Lung (tissue), 12 donors: ENCODE data around the gene MDK. TPM values are rescaled to one million over a fixed set of nuclear protein-coding genes. Genes with fewer than 3 reads are reported as not detected.

Experiments
- ATAC-seq: fragments of 200-7000 bp; cut with Tn5 transposase; one replicate; pipeline ENCODE4 v1.9.1; 2020; ENCODE audit warnings: moderate number of reproducible peaks; ENCODE audit not compliant: insufficient read depth, low FRiP score
- DNase-seq, 3 donors: peaks; one replicate each; pipeline ENCODE4 v3.0.0-alpha.2; 2013 to 2017
- H3K27ac ChIP-seq, 2 donors: one replicate each; pipeline ENCODE4 v1.5.1; 2013; ENCODE audit warnings: mild to moderate bottlenecking in 2 of 2, moderate library complexity in 2 of 2, control low read depth in 1 of 2, inconsistent platforms in 1 of 2, low read depth in 1 of 2, low read length in 1 of 2
- H3K27me3 ChIP-seq, 3 donors: one replicate each; pipeline ENCODE4 v1.5.1; 2013; ENCODE audit warnings: low read length in 2 of 3; ENCODE audit not compliant: control insufficient read depth in 3 of 3, insufficient read depth in 3 of 3
- H3K36me3 ChIP-seq, 4 donors: one replicate each; pipeline ENCODE4 v1.5.1; 2013; ENCODE audit warnings: low read length in 4 of 4, mild to moderate bottlenecking in 1 of 4, moderate library complexity in 1 of 4; ENCODE audit not compliant: control insufficient read depth in 4 of 4, insufficient read depth in 4 of 4
- H3K4me1 ChIP-seq, 5 donors: one replicate each; pipeline ENCODE4 v1.5.1; 2013; ENCODE audit warnings: low read length in 5 of 5, mild to moderate bottlenecking in 2 of 5, moderate library complexity in 1 of 5; ENCODE audit not compliant: control insufficient read depth in 5 of 5, insufficient read depth in 5 of 5
- H3K4me3 ChIP-seq: one replicate; pipeline ENCODE4 v1.5.1; 2013; ENCODE audit warnings: mild to moderate bottlenecking, control low read depth, moderate library complexity
- H3K9ac ChIP-seq, 2 donors: one replicate each; pipeline ENCODE4 v1.5.1; 2013; ENCODE audit warnings: low read length in 2 of 2, control low read depth in 1 of 2; ENCODE audit not compliant: insufficient read depth in 1 of 2
- H3K9me3 ChIP-seq, 4 donors: one replicate each; pipeline ENCODE4 v1.5.1; 2013; ENCODE audit warnings: low read length in 3 of 4, mild to moderate bottlenecking in 1 of 4, moderate library complexity in 1 of 4; ENCODE audit not compliant: control insufficient read depth in 4 of 4, insufficient read depth in 3 of 4
- WGBS, 2 donors: extraction: QIAGEN DNeasy Blood & Tissue Kit; methylation state at CpG; one replicate each; pipeline ENCODE4 v1.1.7; 2013; 5-methylcytosine and 5-hydroxymethylcytosine counted together
- polyA plus RNA-seq, 2 donors: library from polyadenylated mRNA; stranded (reverse); fragments of 200-250 nt; gene quantifications; one replicate each; pipeline ENCODE4 v1.2.1, GENCODE V29; 2013
- total RNA-seq, 2 donors: library from RNA; depleted of rRNA in 1 of 2; stranded (reverse); fragments of >200 nt in 1 of 2; gene quantifications; one replicate each; pipeline ENCODE4 v1.2.1, GENCODE V29; 2014 to 2021
- TF ChIP-seq, protein P1 (sequence below): IDR thresholded peaks from 2 replicates; pipeline ENCODE4 v1.5.1; 2012; ENCODE audit warnings: mild to moderate bottlenecking; ENCODE audit errors: control extremely low read depth, extremely low read depth
- donor health status: control.
- donor health status: control.
- donor health status: Bipolar disorder and iron deficiency.
- donor health status: healthy.
- donor health status: DM: yes; HTN: yes; CAD: no.

MDK gene
- total and polyA plus RNA-seq, 4 donors = 26.9 to 134 (median 41.5) TPM

DNA sequence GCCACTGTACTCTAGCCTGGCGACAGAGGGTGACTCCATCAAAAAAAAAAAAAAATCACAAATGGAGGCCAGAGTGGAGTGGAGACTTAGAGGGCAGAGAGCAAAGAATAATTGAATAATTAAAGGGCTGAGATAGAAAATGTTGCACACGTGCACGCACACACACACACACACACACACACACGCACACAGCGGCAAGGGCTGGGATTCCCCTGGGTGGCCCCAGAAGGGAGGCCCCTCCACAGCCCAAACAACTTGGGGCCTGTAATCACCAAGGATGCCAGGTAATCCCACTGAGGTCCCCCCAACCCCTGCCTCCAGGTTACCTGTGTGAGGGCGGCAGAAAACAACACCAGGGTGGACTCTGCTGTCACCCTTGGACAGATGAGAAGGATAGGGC is 46.2 kb upstream of the MDK start:
- H3K4me3 ChIP-seq = no peak overlapping the region
- H3K4me1 ChIP-seq = peaks cover 5 to 36% (median 15%) of the 10 kb centered on the region in 5 donors

DNA sequence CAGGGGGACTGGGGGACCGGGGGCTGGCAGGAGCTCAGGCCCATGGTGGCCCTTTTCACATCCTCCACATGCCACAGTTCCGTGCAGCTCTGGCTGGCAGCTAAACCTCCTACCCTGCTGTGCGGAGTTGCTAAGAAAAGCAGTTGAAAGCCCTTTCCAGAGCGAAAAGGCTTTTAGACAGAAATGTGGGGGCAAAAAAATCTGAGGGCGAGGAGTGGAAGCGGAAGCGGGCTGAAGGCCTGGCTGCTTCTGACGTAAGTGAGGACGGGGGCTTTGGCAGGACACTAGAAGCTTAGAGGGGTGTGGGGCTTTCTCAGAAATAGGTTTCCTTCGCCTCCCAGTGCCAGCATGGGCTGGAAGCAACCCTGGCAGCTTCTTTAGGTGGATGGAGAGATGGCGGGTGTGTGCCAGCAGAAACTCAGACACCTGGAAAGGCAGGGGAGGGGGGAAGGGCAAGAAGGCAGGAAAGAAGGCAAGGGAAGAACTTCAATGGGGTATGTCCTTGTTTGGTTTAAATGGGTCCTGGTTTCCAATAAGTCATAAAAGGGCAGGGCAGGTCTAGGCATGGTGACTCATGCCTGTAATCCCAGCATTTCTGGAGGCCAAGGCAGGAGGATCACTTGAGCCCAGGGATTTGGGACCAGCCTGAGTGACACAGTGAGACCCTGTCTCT is 45.4 kb upstream of the MDK start:
- ATAC-seq (no peak), DNase-seq (no peak)
- no peak overlapping the region for H3K9ac ChIP-seq
- no peak overlapping the region for H3K27ac ChIP-seq
- TF ChIP-seq, protein P1, sequence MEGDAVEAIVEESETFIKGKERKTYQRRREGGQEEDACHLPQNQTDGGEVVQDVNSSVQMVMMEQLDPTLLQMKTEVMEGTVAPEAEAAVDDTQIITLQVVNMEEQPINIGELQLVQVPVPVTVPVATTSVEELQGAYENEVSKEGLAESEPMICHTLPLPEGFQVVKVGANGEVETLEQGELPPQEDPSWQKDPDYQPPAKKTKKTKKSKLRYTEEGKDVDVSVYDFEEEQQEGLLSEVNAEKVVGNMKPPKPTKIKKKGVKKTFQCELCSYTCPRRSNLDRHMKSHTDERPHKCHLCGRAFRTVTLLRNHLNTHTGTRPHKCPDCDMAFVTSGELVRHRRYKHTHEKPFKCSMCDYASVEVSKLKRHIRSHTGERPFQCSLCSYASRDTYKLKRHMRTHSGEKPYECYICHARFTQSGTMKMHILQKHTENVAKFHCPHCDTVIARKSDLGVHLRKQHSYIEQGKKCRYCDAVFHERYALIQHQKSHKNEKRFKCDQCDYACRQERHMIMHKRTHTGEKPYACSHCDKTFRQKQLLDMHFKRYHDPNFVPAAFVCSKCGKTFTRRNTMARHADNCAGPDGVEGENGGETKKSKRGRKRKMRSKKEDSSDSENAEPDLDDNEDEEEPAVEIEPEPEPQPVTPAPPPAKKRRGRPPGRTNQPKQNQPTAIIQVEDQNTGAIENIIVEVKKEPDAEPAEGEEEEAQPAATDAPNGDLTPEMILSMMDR = no peak
- H3K36me3 ChIP-seq = no peaks in the 10 kb centered on the region
- peaks cover 0 to 3% (median 0%) of the 10 kb centered on the region in 4 donors for H3K9me3 ChIP-seq
- 87 to 90% methylated on average over 11 of the region's 11 CpGs for WGBS, 2 donors
- no peak overlapping the region for H3K4me3 ChIP-seq
- peaks cover 5 to 33% (median 17%) of the 10 kb centered on the region in 5 donors for H3K4me1 ChIP-seq
- peaks cover 0 to 26% (median 21%) of the 10 kb centered on the region in 3 donors for H3K27me3 ChIP-seq

More for the DNA sequence above, 46.2 kb upstream of the MDK start:
- H3K9ac ChIP-seq = no peak overlapping the region
- TF ChIP-seq, protein P1 = no peak
- H3K36me3 ChIP-seq = no peaks in the 10 kb centered on the region
- peaks cover 0 to 34% (median 21%) of the 10 kb centered on the region in 3 donors for H3K27me3 ChIP-seq
- no peak overlapping the region for H3K27ac ChIP-seq
- DNase-seq (no peak), ATAC-seq (no peak)
- peaks cover 0 to 3% (median 0%) of the 10 kb centered on the region in 4 donors for H3K9me3 ChIP-seq
- 84 to 96% methylated on average over 6 of the region's 6 CpGs for WGBS, 2 donors

DNA sequence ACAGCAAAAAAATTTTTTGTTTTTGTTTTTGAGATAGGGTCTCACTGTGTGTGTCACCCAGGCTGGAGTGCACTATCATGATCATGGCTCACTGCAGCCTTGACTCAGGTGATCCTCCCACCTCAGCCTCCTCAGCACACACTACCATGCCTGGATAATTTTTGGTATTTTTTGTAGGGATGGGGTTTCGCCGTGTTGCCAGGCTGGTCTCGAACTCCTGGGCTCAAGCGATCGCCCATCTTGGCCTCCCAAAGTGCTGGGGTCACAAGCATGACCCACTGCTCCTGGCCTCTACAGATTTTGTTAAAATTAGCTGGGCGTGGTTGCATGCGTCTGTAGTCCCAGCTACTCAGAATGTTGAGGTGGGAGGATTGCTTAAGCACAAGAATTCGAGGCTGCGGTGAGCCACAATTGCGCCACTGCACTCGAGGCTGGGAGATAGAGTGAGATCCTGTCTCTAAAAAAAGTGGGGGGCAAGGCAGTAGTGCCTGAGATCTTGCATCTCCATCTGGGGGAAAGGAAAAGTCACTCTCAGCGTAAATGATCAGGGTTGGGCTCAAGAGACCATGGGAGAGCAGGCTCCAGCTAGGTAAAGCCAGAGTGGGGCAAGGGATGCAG is 44.8 kb upstream of the MDK start:
- DNase-seq = no peak
- Histone ChIP-seq H3K27ac (no peak overlapping the region), H3K27me3 (peaks cover 0 to 20% (median 15%) of the 10 kb centered on the region in 3 donors), H3K4me1 (peaks cover 5 to 36% (median 14%) of the 10 kb centered on the region in 5 donors), H3K9ac (no peak overlapping the region), H3K9me3 (peaks cover 0 to 3% (median 0%) of the 10 kb centered on the region in 4 donors), H3K4me3 (no peak overlapping the region), H3K36me3 (no peaks in the 10 kb centered on the region)
- WGBS, 2 donors = 47 to 67% methylated on average over 12 of the region's 12 CpGs
- TF ChIP-seq, protein P1 = no peak
- no peak for ATAC-seq
